SH-SY5Y (cell line): ENCODE measurements around the gene NAGPA.

Experiments used
- GATA2 ChIP-seq: IDR thresholded peaks from 2 replicates; pipeline ENCODE4 v1.6.1; 2011; ENCODE audit warnings: mild to moderate bottlenecking, low read depth, low read length
- GATA3 ChIP-seq: IDR thresholded peaks from 2 replicates; pipeline ENCODE4 v1.6.1; 2011; ENCODE audit warnings: low read depth, mild to moderate bottlenecking, low read length, moderate library complexity

Gene NAGPA

DNA sequence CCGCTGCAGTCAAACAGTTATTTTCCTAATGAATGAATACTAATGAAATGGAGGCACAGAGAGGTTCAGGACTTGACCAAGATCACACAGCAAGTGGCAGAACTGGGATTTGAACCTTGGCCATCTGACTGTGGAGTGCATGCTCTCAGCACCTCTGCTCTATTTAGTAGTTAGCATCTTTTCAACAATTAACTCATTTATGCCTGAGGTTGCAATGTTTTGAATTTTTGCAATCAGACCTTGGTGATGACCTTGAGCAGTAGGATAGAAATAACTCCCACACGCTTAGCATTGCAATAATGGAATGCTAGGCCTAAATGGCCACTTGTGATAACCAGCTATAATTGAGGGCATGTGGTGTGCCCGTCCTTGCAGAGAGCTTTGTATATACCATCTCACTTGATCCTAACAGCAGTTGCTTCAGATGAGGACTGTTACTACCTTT lies 31.0 kb downstream of the NAGPA start:
- no peak for TF ChIP-seq GATA3

DNA sequence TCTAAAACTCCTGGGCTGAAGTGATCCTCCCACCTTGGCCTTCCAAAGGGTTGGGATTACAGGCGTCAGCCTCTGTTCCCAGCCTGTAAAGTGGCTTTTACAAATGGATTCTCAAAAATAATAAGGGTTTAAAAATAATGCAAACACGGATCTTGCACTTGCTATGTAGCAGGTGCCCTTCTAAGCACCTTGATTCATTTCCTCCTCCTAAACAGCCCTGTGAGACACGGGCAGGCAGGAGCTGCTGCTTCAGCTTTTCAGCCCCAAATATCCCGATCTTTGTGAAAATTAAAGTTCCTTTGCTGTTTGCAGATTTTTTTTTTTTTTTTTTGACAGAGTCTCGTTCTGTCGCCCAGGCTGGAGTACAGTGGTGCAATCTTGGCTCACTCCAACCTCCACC lies 31.7 kb downstream of the NAGPA start:
- TF ChIP-seq GATA2 (no peak), GATA3 (no peak)

DNA sequence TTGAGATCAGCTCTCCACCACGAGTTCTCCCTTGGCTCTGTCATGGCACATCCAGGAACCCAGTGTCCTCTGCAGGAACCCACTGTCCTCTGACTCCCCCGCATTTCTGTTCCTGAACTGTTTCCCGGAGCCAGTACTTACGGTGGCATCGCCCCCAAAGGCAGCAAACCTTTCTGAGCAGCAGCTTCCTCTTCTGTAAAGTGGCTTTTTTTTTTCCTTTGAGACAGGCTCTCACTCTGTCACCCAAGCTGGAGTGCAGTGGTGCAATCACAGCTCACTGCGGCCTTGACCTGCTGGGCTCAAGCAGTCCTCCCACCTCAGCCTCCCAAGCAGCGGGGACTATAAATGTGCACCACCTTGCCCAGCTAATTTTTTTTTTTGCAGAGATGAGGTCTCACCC lies 32.2 kb downstream of the NAGPA start:
- TF ChIP-seq GATA3 (no peak), GATA2 (no peak)

DNA sequence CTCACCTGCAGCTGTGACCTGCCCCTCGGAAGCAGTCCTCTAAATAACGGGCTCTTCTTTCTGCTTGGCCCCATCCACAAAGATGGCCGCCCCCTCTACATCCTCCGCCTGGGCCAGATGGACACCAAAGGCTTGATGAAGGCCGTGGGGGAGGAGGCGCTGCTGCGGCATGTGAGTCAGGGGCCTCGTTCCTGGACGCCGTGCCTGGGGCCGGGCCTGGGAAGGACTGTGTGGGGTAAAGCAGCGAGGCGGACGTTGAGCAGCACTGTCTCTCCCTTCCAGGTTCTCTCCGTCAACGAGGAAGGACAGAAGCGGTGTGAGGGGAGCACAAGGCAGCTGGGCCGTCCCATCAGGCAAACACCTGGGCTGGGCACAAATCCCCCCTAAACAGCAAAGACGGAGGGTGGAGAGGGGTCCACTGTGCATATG lies 33.1 kb downstream of the NAGPA start:
- no peak for TF ChIP-seq GATA2
- no peak for TF ChIP-seq GATA3

DNA sequence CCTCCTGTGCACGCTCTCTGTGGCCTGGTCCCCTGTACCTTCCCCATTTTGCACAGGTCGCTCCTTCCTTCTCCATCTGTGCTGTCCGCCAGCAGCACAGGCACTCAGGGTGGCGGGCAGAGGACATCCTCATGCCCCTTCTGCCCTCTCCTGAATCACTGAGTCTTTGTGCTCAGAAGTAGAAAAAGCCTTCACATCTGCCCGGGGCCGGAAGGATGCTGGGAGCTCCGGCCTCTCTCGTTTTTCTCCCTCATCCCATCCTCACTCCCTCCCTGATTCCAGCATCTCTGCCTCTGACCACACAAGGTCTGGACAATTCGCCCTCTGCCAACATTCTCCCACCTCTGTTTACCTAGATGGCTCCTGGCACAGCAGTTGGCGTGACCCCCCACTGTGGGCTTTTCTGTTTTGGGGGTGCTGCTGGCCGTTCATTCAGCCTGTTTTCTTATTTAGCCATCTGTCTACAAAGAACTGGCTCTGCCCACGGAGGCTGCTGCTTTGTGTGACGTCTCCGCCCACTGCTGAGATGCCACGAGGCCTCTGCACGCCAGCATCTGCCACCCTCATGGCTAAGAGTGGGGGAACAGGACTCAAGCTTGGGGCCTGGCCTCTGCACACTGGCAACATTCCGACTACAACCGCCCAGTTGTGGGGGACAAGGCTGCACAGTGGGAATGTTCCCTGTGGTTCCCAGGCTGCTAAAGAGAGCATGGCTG lies 38.9 kb downstream of the NAGPA start:
- TF ChIP-seq GATA3: no peak
- TF ChIP-seq GATA2: no peak

DNA sequence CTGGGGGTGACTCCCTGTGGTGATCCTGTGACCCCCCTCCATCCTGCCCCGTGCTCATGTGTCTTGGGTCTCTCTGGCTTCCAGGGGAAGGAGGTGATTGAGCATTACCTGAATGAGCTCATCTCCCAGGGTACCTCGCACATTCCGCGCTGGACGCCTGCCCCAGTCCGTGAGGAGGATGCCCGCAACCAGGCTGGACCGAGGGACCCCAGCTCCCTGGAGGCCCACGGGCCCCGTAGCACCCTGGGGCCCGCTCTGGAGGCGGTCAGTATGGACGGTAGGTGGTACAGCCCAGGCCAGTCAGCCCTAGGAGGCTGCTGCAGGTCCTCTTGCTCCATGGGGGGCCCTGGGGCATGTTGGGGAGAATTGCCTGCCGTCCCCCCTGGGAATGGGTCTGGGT lies 42.0 kb downstream of the NAGPA start:
- no peak for TF ChIP-seq GATA2
- no peak for TF ChIP-seq GATA3

DNA sequence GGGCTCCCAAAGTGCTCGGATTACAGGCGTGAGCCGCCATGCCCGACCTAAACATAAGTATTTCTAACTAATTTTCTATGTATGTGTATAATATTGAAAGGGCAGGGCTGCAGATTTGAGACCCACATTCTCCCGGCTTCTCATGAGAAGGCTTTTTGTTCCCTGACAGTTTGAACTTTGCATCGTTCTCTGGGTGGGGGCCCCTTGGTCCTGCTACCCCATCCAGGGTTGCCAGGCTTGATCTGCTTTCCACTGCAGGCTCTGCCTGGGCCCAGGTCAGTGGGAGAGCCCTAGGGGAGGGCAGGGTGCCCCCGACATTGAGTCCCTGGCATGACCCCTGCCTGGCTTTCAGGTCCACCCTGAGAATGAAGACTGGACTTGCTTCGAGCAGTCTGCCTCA lies 43.3 kb downstream of the NAGPA start:
- TF ChIP-seq GATA2 (no peak), GATA3 (no peak)

DNA sequence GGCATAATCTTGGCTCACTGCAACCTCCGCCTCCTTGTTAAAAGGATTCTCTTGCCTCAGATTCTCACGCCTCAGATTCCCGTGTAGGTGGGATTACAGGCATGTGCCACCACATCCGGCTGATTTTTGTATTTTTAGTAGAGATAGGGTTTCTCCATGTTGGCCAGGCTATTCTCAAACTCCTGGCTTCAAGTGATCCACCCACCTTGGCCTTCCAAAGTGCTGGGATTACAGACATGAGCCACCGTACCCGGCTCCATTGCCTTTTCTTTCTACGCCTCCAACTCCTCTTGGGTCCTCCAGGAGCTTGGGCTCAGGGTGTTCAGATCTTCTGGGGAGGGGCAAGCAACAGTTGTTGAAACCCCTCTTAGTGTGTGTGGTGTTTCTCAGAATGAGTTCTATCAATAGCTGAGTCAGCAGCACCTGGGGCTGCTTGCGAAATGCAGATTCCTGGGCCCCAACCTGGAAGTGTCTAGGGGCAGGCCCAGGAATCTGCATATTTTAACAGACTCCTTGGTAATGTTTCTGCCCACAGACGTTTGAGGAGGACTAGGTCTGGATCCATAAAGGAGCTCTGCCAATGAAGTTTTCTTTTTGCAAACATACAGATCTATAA lies 44.2 kb downstream of the NAGPA start:
- no peak for TF ChIP-seq GATA2
- TF ChIP-seq GATA3: no peak

DNA sequence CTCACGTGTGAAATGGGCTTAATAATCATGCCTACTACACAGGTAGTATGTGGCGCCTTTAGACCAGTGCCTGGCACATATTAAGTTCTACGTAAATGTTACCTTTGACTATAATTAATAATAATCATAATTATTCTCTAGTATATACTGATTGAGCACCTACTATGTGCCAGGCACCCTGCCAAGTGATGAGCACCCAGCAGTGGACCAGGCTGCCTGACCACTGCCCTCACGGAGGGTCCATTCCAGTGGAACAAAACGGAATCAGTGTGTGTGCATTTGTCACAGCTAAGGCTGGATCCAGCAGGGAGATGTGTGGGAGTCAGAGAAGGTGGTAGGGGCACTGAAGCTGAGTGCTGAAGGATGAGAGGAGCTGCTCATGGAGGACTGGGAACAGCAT lies 45.1 kb downstream of the NAGPA start:
- TF ChIP-seq GATA2: no peak
- no peak for TF ChIP-seq GATA3

DNA sequence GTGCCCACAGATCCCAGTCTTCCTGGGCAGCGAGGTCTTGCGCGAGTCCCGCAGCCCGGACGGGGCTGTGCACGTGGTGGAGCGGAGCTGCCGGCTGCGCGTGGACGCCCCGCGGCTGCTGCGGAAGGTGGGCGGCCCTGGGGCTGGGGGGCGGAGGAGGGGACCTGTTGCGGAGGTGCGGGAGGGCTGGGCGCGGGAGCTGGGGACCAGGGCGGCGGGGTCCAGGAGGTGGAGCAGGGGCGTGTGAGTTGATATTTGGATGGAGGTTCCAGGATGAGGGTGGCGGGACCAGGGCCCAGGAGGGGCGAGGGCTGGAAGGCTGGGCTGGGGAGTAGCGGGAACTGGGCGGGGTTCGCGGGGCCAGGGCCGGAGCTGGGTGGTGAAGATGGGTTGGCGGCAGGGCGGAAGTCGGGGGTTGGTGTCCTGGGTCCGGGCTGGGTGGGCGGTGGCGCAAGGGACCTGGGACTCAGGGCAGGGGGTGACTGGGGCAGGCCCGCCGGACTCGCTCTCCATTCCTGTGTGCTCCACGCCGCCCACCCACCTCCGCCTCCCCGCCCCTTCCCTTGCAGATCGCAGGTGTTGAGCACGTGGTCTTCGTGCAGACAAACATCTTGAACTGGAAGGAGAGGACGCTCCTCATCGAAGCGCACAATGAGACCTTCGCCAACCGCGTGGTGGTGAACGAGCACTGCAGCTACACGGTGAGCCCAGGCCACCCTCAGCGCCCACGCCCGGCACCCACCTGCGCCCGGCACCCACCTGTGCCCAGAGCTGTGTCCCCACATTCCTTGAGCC lies 46.0 kb downstream of the NAGPA start:
- TF ChIP-seq GATA3: no peak
- no peak for TF ChIP-seq GATA2

DNA sequence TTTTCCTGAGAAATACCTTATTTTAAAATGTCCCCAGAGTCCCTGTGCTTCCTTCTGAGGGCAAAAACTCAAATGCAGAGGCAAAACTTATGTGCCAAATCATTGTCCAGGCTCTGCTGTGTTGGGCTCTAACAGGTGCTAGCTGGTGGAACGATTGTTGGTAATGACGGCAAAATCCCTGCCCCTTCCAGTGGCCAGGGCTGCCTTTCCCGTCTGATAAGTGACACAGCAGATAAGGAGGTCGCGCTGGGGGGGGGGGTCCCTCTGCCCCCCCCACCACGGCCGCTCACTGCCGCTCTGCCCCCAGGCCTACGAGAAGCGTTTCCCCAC lies 46.5 kb downstream of the NAGPA start:
- TF ChIP-seq GATA3 (no peak), GATA2 (no peak)

DNA sequence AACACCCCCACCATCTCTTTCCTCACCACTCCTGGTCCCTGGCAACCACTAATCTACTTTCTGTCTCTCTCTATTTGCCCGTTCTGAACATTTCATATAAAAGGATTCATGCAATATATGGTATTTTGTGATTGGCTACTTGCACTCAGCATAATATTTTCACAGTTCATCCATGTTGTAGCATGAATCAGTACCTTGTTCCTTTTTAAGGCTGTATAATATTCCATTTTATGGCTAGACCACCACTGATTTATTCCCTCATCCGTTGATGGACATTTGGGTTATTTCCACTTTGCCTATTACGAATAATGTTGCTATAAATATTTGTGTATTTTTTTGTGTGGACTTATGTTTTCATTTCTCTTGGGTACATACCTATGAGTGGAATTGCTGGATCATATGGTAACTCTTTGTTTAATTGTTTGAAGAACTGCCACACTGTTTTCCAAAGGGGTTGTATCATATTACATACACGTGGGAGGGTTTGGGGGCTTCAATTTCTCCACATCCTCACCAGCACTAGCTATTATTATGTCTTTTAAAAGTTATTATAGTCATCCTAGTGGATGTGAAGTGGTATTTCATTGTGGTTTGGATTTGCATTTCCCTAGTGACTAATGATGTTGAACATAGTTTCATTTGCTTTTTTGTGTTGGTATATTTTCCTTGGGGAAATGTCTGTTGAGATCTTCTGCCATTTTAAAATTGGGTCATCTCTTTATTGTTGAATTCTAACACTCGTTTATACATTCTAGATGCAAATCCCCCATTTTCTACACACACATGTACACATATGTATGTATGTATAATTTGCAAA lies 49.4 kb downstream of the NAGPA start:
- TF ChIP-seq GATA2 (no peak), GATA3 (no peak)

DNA sequence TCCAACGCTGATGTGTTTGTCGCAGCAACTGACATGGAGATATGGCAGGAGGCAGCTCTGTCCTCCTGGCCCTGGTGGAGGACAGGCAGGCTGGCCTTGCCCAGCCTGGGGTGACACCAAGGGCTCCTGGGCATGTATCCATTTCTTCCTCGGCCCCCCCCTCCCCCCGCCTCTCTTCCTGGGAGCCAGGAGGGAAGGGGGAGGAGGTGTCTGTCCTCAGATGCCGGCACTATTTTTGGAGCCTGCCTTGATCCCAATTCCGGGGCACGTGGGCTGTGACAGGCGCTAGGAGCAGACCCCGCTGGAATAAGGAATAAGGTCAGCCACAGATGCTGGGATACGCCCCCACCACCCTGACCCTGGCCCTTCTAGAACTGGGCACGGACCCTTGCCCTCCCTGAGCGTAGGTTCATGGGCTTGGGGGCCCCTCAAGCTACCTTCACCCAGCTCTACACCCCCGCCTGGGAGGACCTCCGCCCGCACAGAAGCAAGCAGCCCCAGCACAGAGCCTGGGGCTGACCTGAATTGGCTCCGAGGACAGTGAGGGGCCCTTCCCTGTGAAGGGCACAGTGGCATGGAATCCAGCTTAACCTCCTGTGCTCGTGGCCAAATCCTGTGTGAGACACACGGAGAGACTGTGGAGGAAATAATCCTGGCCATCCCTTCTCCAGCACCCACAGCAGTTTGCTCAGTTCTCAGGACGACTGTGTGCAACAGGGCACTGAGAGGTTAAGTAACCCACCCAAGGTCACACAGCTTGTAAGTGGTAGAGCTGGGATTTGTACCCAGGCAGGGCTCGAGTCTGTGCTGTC lies 51.5 kb downstream of the NAGPA start:
- TF ChIP-seq GATA2 (no peak), GATA3 (no peak)

DNA sequence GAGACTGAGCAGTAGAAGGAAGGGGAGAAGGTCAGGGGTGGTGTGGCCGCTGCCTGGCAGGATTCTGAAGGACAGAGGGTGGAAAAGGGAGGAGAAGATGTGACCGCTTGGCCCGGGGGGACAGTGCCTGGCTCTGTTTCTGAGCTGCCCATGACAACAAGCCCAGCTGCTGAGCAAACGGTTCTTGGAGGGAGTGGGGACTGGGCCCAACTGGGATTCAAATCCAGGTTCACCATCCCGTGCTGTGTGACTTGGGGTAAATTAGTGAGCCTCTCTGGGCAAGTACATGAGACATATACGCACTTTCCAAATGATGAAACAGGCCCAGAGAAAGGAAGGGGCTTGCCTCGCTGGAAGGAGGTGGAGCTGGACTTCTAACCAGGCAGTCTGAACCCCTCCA lies 52.3 kb downstream of the NAGPA start:
- TF ChIP-seq GATA3 (no peak), GATA2 (no peak)
